HFFc6 (cell line): Measurements from ENCODE around the gene SGK2. TPM values are rescaled to one million over a fixed set of nuclear protein-coding genes. Genes with fewer than 3 reads are reported as not detected.
"Not testable (repeated sequence)": the region's sequence is repeated elsewhere in the genome, so short reads cannot be mapped to it uniquely, and the experiment has no call there.

ENCODE experiments used
- DNase-seq: peaks from one replicate; pipeline ENCODE4 v3.0.0-alpha.2; 2018
- H3K27ac Mint-ChIP-seq: 2 replicates; pipeline ENCODE4 v1.8.0; 2020; ENCODE audit warnings: mild to moderate bottlenecking, mixed read lengths
- H3K27me3 Mint-ChIP-seq: 2 replicates; pipeline ENCODE4 v1.8.0; 2021; ENCODE audit warnings: mild to moderate bottlenecking, moderate library complexity, mixed read lengths; ENCODE audit not compliant: insufficient read depth
- H3K36me3 Mint-ChIP-seq: 2 replicates; pipeline ENCODE4 v1.8.0; 2021; ENCODE audit warnings: low read depth, mixed read lengths
- H3K4me1 Mint-ChIP-seq: 2 replicates; pipeline ENCODE4 v1.8.0; 2020; ENCODE audit warnings: low read depth, mixed read lengths
- H3K4me3 Mint-ChIP-seq: 2 replicates; pipeline ENCODE4 v1.8.0; 2020; ENCODE audit warnings: mild to moderate bottlenecking, moderate library complexity, mixed read lengths
- H3K9me3 Mint-ChIP-seq: 2 replicates; pipeline ENCODE4 v1.8.0; 2020; ENCODE audit warnings: mild to moderate bottlenecking, mixed read lengths
- CTCF ChIP-seq: fragments of 200-600 bp; sonication (generic); IDR thresholded peaks from 2 replicates; pipeline ENCODE4 v1.5.0; 2021; ENCODE audit warnings: antibody characterized with exemption, mild to moderate bottlenecking
- total RNA-seq, 6 experiments: library from RNA; stranded (reverse); fragmentation: NEBNext Ultra II Directional; extraction: Animal tissue kit (Norgen Biotek cat#: 25700); gene quantifications; 2 replicates in 1 of 6; 3 replicates in 5 of 6; pipeline ENCODE4 v1.2.3, GENCODE V29; 2021

The SGK2 gene
- total RNA-seq, 6 experiments from 2014 or later: 0.09 TPM; not detected in 5

- no peak for DNase-seq
- Mint-ChIP-seq H3K4me3 (no peak overlapping the region), H3K4me1 (no peaks in the 10 kb centered on the region), H3K36me3 (0 out of 2 replicates have a peak, but pooled peaks cover 4% of the 10 kb centered on the region), H3K27me3 (no peaks in the 10 kb centered on the region), H3K9me3 (no peaks in the 10 kb centered on the region), H3K27ac (no peak overlapping the region)
- TF ChIP-seq CTCF: no peak
Measured at GRCh38 chr20:43605715-43606114, 46.9 kb downstream of the SGK2 start.

- not testable (repeated sequence) for DNase-seq, H3K27ac Mint-ChIP-seq, H3K27me3 Mint-ChIP-seq, H3K4me1 Mint-ChIP-seq, H3K36me3 Mint-ChIP-seq, H3K9me3 Mint-ChIP-seq, H3K4me3 Mint-ChIP-seq
Measured at GRCh38 chr20:43607278-43607677, 48.5 kb downstream of the SGK2 start.

GRCh38 chr20:43631598-43631997 lies 72.8 kb downstream of the SGK2 start:
- Mint-ChIP-seq H3K4me1 (no peaks in the 10 kb centered on the region), H3K27me3 (0 out of 2 replicates have a peak, but pooled peaks cover 1% of the 10 kb centered on the region), H3K4me3 (no peak overlapping the region), H3K9me3 (no peaks in the 10 kb centered on the region), H3K27ac (no peak overlapping the region), H3K36me3 (peaks cover 12% of the 10 kb centered on the region)
- DNase-seq: no peak
- no peak for TF ChIP-seq CTCF

Other genes with a start within 250 kb of the SGK2 start
- 100 to 1,000 TPM; 141 to 157 (median 148) TPM for gene SRSF6, start 101.1 kb upstream of the SGK2 start, total RNA-seq
- gene L3MBTL1, start 51.3 kb upstream of the SGK2 start, total RNA-seq: 1 to 10 TPM; 1.8 to 2.9 (median 2.3) TPM
- 10 to 100 TPM; 29.1 to 37.9 (median 35.2) TPM for gene IFT52, start 31.9 kb downstream of the SGK2 start, total RNA-seq
- gene MYBL2, start 108.1 kb downstream of the SGK2 start, total RNA-seq: 10 to 100 TPM in 5 of 6 experiments, 1 to 10 TPM in 1; 8.9 to 20.4 (median 20.1) TPM
- gene GTSF1L, start 168.0 kb downstream of the SGK2 start, total RNA-seq: not detected